GM19463 (cell line): ENCODE measurements around the gene LCE5A.
"Not testable (repeated sequence)": the region's sequence is repeated elsewhere in the genome, so short reads cannot be mapped to it uniquely, and the experiment has no call there.

Experiments used
- ATAC-seq: cut with Tn5 transposase; IDR thresholded peaks from one replicate; pipeline ENCODE4 v1.9.1; 2021; ENCODE audit warnings: mild to moderate bottlenecking, moderate library complexity; ENCODE audit not compliant: unreplicated experiment

Gene LCE5A

GRCh38 chr1:152510503-152510902, at the start of gene LCE5A:
Gene LCE5A (plus strand): TSS chr1:152510803. CDS start chr1:152511535, 732 bp downstream.
- ATAC-seq = no peak

GRCh38 chr1:152461544-152461943, 49.1 kb upstream of the LCE5A start:
- ATAC-seq = no peak

DNA sequence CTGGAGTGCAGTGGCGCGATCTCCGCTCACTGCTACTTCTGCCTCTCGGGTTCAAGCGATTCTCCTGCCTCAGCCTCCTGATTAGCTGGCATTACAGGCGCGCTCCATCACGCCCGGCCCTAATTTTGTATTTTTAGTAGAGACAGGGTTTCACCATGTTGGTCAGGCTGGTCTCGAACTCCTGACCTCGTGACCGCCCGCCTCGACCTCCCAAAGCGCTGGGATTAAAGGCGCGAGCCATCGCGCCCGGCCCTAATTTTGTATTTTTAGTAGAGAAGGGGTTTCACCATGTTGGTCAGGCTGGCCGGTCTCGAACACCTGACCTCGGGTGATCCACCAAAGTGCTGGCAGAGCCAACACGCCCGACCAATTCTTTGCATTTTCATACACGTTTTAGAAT, 48.0 kb upstream of the LCE5A start:
- ATAC-seq = no peak

GRCh38 chr1:152466217-152466616, 44.4 kb upstream of the LCE5A start:
- no peak for ATAC-seq

DNA sequence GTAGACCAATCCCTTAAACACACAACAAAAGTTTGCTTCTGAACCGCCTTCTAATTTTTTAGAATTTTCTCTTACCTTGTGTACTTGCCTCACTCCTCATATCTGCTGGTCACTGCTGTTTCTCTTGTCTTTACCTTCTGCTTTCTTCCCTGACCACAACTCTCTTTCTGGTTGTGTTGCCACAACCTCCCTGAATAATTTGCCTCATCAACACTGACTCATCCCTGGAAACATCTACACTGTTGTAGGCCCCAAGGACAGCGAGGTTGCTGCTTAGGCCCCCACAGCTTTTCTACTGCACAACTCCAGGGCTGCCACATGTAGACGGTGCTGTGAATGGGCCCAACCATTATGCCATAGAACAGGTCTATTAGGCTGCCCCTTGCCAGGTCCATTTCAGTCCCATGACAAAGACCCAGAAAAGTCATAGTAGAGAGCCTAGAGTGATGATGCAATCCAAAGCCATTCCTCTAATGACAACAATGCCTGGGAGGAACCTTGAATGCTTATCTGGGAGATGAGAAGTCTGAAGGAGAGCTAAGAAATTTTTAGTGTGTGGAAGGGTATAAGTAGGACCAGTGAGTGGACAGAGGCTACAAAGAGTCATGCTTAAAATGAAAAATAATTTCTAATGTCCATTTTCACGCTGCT, 36.6 kb upstream of the LCE5A start:
- no peak for ATAC-seq

- ATAC-seq = peak; percentile 45
Observed at GRCh38 chr1:152479792-152480595, 30.6 kb upstream of the LCE5A start.

- no peak for ATAC-seq
Observed at GRCh38 chr1:152481869-152482664, 28.5 kb upstream of the LCE5A start.

DNA sequence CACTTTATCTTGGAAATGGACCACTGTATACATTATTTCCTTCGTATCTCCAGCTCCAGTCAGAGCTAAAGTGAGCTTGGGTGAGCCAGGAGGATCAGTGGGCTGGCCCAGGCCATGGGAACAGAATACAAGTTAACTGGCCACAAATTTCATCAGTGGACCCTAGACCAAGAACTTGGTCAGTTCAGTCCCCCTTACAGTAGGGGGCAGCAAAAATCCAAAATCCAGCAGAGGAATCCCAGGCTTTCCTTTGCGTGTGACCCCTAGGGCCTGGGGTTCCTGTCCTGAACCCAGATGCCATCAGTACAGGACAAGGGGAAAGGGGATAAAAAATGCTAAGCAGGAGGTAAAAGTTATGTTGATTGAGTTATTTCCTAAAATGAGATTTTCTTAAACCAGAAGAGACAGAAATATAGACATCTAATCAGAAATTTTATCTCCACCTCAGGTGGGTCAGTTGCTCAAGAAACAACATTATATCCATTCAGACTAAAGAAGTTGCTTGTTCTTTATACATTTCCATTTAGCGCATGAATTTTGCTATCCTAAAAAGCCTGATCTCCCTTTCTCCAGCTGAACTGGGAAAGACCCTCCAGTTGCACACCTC, 24.1 kb upstream of the LCE5A start:
- no peak for ATAC-seq

DNA sequence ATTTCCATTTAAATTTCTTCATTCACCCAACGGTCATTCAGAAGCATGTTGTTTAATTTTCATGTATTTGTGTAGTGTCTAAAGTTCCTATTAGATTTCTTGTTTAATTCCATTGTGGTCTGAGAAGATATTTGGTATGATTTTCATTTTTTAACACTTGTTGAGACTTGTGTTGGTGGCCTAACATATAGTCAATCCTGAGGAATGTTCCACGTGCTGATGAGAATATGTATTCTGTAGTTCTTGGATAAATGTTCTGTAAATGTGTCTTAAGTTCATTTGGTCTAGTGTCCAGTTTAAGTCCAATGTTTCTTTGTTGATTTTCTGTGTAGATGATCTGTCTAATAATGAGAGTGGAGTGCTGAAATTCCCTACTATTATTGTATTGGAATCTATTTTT, 22.7 kb upstream of the LCE5A start:
- ATAC-seq = no peak

GRCh38 chr1:152491537-152491936, 19.1 kb upstream of the LCE5A start:
- ATAC-seq = not testable (repeated sequence)

- no peak for ATAC-seq
Observed at GRCh38 chr1:152495066-152495675, 15.4 kb upstream of the LCE5A start.

- ATAC-seq = no peak
Observed at GRCh38 chr1:152497273-152497672, 13.3 kb upstream of the LCE5A start.

DNA sequence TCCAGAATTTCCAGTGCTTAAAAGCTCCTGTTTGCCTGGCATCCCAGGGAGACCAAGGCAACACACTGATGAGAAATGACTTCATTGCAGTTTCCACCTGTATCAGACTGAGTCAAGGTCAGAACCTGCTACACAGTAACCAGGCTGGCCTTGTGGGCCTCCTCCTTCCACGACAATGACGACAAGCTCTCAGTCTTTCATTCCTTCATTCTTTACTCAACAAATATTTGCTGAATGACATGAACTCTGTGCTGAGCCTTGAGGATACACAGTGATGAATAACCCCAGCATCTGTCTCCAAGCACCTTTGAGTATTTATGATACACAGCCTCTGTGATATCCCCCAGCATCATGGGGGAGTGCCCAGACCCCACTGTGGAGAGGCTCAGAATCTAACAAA, 8.9 kb upstream of the LCE5A start:
- no peak for ATAC-seq

DNA sequence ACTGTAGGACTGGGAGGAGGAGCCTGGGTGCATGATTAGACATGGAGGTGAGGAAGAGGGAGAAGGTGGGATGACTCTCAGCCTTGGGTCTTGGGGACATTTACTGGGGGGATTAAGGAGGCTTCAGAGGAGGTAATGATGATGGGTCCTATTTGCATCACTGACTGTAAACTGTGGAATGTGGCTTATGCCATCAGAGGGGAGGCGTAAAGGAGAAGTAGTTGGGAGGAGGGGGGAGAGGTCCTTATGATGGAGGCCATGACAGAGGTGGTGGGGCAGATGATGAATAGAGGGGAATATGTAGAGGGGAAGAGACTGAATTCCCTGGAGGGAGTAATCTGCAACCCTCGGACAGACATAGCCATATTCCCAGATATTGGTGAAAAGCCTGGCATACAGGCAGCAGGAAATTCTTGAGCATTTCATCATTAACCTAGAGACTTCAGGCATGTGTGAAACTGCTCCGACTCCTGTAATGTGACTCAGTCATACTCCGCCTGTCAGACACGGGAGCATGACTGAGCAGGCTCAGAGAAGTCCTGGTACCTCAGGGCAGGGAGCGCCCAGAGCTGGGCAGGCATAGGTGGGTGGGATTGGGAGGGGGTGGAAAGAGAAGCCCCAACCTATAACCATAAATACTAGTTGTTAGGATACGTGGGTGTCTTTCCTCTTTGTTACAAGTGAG, 8.0 kb upstream of the LCE5A start:
- ATAC-seq = no peak

GRCh38 chr1:152505083-152505482, 5.5 kb upstream of the LCE5A start:
- no peak for ATAC-seq

GRCh38 chr1:152506899-152507498, 3.6 kb upstream of the LCE5A start:
- ATAC-seq = no peak

- ATAC-seq = no peak
Observed at GRCh38 chr1:152511596-152511995, 993 bp downstream of the LCE5A start.

DNA sequence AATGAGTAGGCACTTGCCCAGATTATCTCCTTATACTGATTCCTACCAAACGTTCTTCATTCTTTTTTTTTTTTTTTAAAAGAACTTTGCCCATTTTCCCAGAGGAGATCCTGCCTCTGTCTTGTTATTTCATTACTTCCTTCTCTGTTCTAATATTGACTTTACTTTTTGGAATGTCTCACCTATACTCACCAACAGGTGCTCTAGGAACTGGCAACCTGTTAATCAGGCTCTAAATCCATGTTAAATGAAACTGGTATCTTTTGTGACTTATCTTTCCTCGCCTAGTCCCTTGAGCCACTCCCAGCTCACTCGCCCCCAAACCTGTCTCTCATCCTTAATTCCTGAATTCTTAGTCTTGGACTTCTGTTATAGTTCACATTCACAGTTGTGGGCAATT, 2.5 kb downstream of the LCE5A start:
- ATAC-seq = no peak

DNA sequence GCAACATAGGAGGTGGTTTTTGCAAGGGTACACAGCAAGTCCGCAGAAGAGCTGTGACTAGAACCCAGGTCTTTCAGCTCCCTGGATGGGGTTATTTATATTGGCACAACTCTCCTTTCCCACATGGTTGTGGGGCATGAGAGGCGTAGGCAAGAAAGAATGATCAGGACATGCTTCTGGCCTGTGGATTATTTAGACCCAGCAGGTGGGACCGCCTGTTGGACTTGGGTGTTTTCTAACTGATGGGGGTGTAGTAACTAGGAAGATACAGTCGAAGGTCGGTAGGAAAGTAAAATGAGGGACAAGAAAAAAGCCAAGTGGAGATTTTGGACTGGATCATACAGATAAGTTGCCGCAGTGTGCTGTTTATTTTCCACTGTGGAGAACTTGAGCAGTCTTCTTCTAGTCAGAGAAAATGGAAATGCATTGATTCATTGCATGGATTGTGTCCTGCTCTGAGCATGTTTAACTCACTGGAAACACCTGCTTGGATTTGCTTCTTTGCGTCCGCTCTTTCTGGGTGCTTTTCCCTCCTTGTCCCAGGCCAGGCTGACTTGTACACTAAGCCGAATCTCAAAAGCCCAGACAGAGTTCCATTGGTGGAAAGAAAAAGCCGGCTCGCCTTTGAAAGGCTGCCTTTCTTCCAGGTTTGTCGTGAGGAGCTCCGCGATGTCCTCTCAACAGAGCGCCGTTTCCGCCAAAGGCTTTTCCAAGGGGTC, 4.3 kb downstream of the LCE5A start:
- no peak for ATAC-seq
